ENCODE measurements around the gene APOC3.

GRCh38 chr11:116851626-116852025, 21.9 kb downstream of the APOC3 start:
- TF ChIP-seq ATF3 (IDR thresholded peaks at IDR 0.05) (no peak), CTCF (IDR thresholded peaks at IDR 0.05 in 2 of 3, conservative IDR thresholded peaks at IDR 0.05 in 1 of 3; ENCODE audit: borderline replicate concordance in 1 of 3, insufficient read depth in 1 of 3, low read depth in 2 of 3, low read length in 2 of 3) (no peak), ZBTB33 (IDR thresholded peaks at IDR 0.05; ENCODE audit: extremely low read depth, insufficient replicate concordance, low read length) (no peak), EZH2 (IDR thresholded peaks at IDR 0.05) (no peak), REST (IDR thresholded peaks at IDR 0.05; ENCODE audit: low read depth) (no peak), CBX3 (IDR thresholded peaks at IDR 0.05; ENCODE audit: low read depth) (no peak), POLR2A (IDR thresholded peaks at IDR 0.05; ENCODE audit: borderline replicate concordance, extremely low read depth, insufficient read depth, insufficient read length) (no peak), SIN3A (IDR thresholded peaks at IDR 0.05; ENCODE audit: low read depth) (no peak), POLR2AphosphoS5 (IDR thresholded peaks at IDR 0.05; ENCODE audit: low read depth, low read length) (no peak), ZNF274 (IDR thresholded peaks at IDR 0.05; ENCODE audit: low read depth, low read length) (no peak), MAX (IDR thresholded peaks at IDR 0.05) (no peak), YY1 (IDR thresholded peaks at IDR 0.05; ENCODE audit: extremely low read depth, insufficient replicate concordance, low read depth, low read length) (no peak), JUND (IDR thresholded peaks at IDR 0.05) (no peak)

Data from HCT116 (cell line).